NK-92 (cell line): ENCODE results near the gene HPDL.
"Not testable (repeated sequence)": the region's sequence is repeated elsewhere in the genome, so short reads cannot be mapped to it uniquely, and the experiment has no call there.

Experiments used
- DNase-seq: peaks from one replicate; lab custom pipeline; 2025; ENCODE audit not compliant: unreplicated experiment; lab: John Stamatoyannopoulos, UW

The HPDL gene

GRCh38 chr1:45348966-45349677 lies 22.4 kb downstream of the HPDL start:
- DNase-seq = no peak

- DNase-seq = no peak
Observed at GRCh38 chr1:45351508-45351907, 24.8 kb downstream of the HPDL start.

- no peak for DNase-seq
Observed at GRCh38 chr1:45353685-45354084, 27.0 kb downstream of the HPDL start.

GRCh38 chr1:45354838-45355237 lies 28.1 kb downstream of the HPDL start:
- no peak for DNase-seq

GRCh38 chr1:45355683-45356082 lies 29.0 kb downstream of the HPDL start:
- DNase-seq = no peak

- no peak for DNase-seq
Observed at GRCh38 chr1:45356186-45356585, 29.5 kb downstream of the HPDL start.

GRCh38 chr1:45359882-45360513 lies 33.3 kb downstream of the HPDL start:
- DNase-seq = no peak

GRCh38 chr1:45360981-45361380 lies 34.3 kb downstream of the HPDL start:
- DNase-seq = not testable (repeated sequence)

GRCh38 chr1:45364294-45364693 lies 37.6 kb downstream of the HPDL start:
- no peak for DNase-seq

GRCh38 chr1:45365051-45365450 lies 38.4 kb downstream of the HPDL start:
- DNase-seq = no peak

- DNase-seq = no peak
Observed at GRCh38 chr1:45370575-45370974, 43.9 kb downstream of the HPDL start.

GRCh38 chr1:45373573-45373972 lies 46.9 kb downstream of the HPDL start:
- DNase-seq = no peak

- no peak for DNase-seq
Observed at GRCh38 chr1:45375104-45376090, 48.7 kb downstream of the HPDL start.

- no peak for DNase-seq
Observed at GRCh38 chr1:45378184-45378583, 51.5 kb downstream of the HPDL start.
